GM10248 (cell line): Measurements from ENCODE around the gene SRPK2.

Source experiments
- CTCF ChIA-PET: fragments of 300-600 bp; sonication (Branson Sonifier 250); formaldehyde crosslinking; extraction: SDS; loops from one replicate; lab custom pipeline; 2021; ENCODE audit warnings: antibody characterized with exemption; lab: Yijun Ruan, JAX
- POLR2A ChIA-PET: fragments of 350-650 bp; sonication (Branson Sonifier 250); formaldehyde crosslinking; extraction: SDS; loops from one replicate; lab custom pipeline; 2020; ENCODE audit warnings: antibody characterized with exemption; lab: Yijun Ruan, JAX
- DNase-seq: peaks from one replicate; pipeline ENCODE4 v3.0.0; 2012; ENCODE audit errors: extremely low spot score
- CTCF ChIP-seq: IDR thresholded peaks from 2 replicates; pipeline ENCODE4 v1.5.1; 2012; ENCODE audit warnings: mild to moderate bottlenecking, low read depth; ENCODE audit errors: extremely low read depth, missing control alignments, control extremely low read depth

SRPK2 gene

GRCh38 chr7:105105579-105105978 is 283.1 kb downstream of the SRPK2 start:
- TF ChIP-seq CTCF, result no peak
- CTCF ChIA-PET, result interaction anchor here (1.6 kb wide), 1 partner anchor 17 kb away, joined by 3 read pairs; no protein-coding TSS in a partner anchor
- no peak for DNase-seq
- POLR2A ChIA-PET, result no interaction called here

- CTCF ChIA-PET, result interaction anchor here (1.1 kb wide), 1 partner anchor 197 kb away, joined by 3 read pairs; no protein-coding TSS in a partner anchor
These were observed 286.0 kb downstream of the SRPK2 start for GRCh38 chr7:105102557-105103352.

GRCh38 chr7:105101864-105102263 is 286.9 kb downstream of the SRPK2 start:
- no peak for TF ChIP-seq CTCF
- POLR2A ChIA-PET, result no interaction called here

More at GRCh38 chr7:105102557-105103352, 286.0 kb downstream of the SRPK2 start:
- POLR2A ChIA-PET, result no interaction called here
- no peak for TF ChIP-seq CTCF
- DNase-seq, result no peak

GRCh38 chr7:105098863-105099515 is 289.7 kb downstream of the SRPK2 start:
- DNase-seq, result peak; percentile 22

More at GRCh38 chr7:105101864-105102263, 286.9 kb downstream of the SRPK2 start:
- CTCF ChIA-PET, result no interaction called here
- DNase-seq, result peak; percentile 16

GRCh38 chr7:105097619-105098018 is 291.1 kb downstream of the SRPK2 start:
- CTCF ChIA-PET, result interaction anchor here (1.7 kb wide), 1 partner anchor 10 kb away, joined by 7 read pairs; no protein-coding TSS in a partner anchor
- no peak for DNase-seq
- no peak for TF ChIP-seq CTCF
- POLR2A ChIA-PET, result no interaction called here

More at GRCh38 chr7:105098863-105099515, 289.7 kb downstream of the SRPK2 start:
- ChIA-PET POLR2A (no interaction called here), CTCF (interaction anchor here (0.6 to 2.7 kb wide), 5 partner anchors 11 to 19 kb away, joined by 3 to 12 read pairs (median 5); no protein-coding TSS in a partner anchor)
- no peak for TF ChIP-seq CTCF

- POLR2A ChIA-PET, result no interaction called here
- CTCF ChIA-PET, result no interaction called here
- DNase-seq, result no peak
- no peak for TF ChIP-seq CTCF
These were observed 292.4 kb downstream of the SRPK2 start for GRCh38 chr7:105096306-105096705.
